A172 (cell line): ENCODE data around the gene UNC119. TPM values are rescaled to one million over a fixed set of nuclear protein-coding genes. Genes with fewer than 3 reads are reported as not detected.

Experiments
- DNase-seq: peaks from one replicate; pipeline ENCODE4 v3.0.0-alpha.2; 2015; ENCODE audit warnings: low spot score
- total RNA-seq: library from RNA; depleted of rRNA; stranded (reverse); fragments of >200 nt; shearing (Covaris generic); gene quantifications from 2 replicates; pipeline ENCODE4 v1.2.3, GENCODE V29; 2014; rRNA removed

The UNC119 gene
- total RNA-seq, 1 experiment from 2014 or later = 65.5 TPM

DNA sequence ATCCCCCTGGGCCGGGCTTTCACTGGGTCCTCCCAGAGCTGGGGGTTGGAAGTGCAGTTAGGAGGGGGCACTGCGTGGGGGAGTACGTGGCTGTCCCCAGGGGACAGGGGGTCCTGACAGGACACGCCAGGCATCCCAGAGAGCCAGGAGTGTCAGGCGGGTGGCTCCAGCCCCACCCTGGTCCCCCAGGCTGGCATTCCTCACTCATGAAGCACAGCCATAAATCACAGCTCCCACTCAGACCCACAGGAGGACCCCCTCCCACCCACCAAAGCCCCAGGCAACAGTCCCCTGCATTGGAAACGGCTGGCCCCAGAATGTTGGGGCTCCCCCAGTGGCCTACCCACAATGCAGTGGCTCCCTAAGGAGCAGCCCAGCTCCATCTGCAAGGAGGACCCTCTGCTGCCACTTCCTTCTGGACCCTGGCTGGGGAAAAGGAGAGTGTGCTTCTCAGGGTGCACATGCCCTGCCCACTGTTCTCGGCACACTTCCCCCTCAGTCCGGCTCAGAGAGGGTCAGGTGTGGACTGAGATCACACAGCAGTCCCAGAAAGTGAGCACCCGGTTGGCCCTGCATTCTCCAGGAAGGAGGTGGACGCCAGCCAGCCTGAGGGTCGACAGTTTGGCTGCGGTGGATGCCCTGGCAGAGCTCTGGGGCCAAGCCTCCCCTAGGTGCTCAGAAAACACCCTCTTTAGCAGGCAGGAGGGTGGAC, 53.6 kb downstream of the UNC119 start:
- no peak for DNase-seq

DNA sequence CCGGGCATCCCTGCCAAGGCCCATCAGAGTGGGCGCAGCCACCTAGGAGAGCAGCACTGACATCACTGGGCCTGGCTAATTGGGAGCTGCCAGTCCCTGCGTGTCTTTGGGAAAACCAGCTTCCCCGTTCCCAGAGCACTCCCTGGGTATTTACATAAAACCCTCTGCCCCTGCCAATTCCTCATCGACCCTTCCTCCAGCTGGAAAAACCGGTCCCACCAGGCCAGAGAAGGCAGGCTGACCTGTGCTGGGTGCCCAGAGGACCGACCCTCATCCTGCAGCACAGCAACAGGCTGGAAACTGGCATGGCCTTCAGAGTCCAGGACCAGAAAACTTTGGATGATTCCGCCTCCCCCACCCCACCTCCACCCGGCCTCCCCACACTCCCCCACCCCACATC, 54.5 kb downstream of the UNC119 start:
- DNase-seq = no peak

Other genes starting within 250 kb of the UNC119 start
- gene TMEM97, start 233.4 kb downstream of the UNC119 start, total RNA-seq = 32.7 and 43.9 TPM in 2 replicates
- gene IFT20, start 217.2 kb downstream of the UNC119 start, total RNA-seq = 38.9 and 45.5 TPM in 2 replicates
- gene TNFAIP1, start 216.9 kb downstream of the UNC119 start, total RNA-seq = 36.2 and 44.7 TPM in 2 replicates
- 166 and 176 TPM in 2 replicates for gene POLDIP2, start 195.1 kb downstream of the UNC119 start, total RNA-seq
- gene SEBOX, start 187.4 kb downstream of the UNC119 start, total RNA-seq = not detected in 2 replicates
- gene VTN, start 182.3 kb downstream of the UNC119 start, total RNA-seq = 0.43 and 4.4 TPM in 2 replicates
- 20.2 and 23.2 TPM in 2 replicates for gene SARM1, start 180.9 kb downstream of the UNC119 start, total RNA-seq
- 2.5 and 4.9 TPM in 2 replicates for gene SLC46A1, start 146.4 kb downstream of the UNC119 start, total RNA-seq
- gene SLC13A2, start 79.0 kb downstream of the UNC119 start, total RNA-seq = not detected in 2 replicates
- gene FOXN1, start 46.3 kb downstream of the UNC119 start, total RNA-seq = 0.22 TPM in 1 of 2 replicates, not detected in the other
- gene PIGS, start 18.9 kb upstream of the UNC119 start, total RNA-seq = 48.9 and 83.5 TPM in 2 replicates
- gene ALDOC, start 24.3 kb upstream of the UNC119 start, total RNA-seq = 1.3 and 2.1 TPM in 2 replicates
- 162 and 170 TPM in 2 replicates for gene SPAG5, start 46.4 kb upstream of the UNC119 start, total RNA-seq
- 6.5 and 8.4 TPM in 2 replicates for gene RSKR, start 61.6 kb upstream of the UNC119 start, total RNA-seq
- gene BLTP2, start 92.5 kb upstream of the UNC119 start, total RNA-seq = 119 and 131 TPM in 2 replicates
- gene SDF2, start 109.3 kb upstream of the UNC119 start, total RNA-seq = 102 and 112 TPM in 2 replicates
- gene SUPT6H, start 109.6 kb upstream of the UNC119 start, total RNA-seq = 52.7 and 55.8 TPM in 2 replicates
- 1.2 and 2.0 TPM in 2 replicates for gene PROCA1, start 159.3 kb upstream of the UNC119 start, total RNA-seq
- gene RAB34, start 165.2 kb upstream of the UNC119 start, total RNA-seq = 246 and 286 TPM in 2 replicates
- 697 and 1,197 TPM in 2 replicates for gene RPL23A, start 167.4 kb upstream of the UNC119 start, total RNA-seq
- 3.3 and 3.9 TPM in 2 replicates for gene TLCD1, start 173.6 kb upstream of the UNC119 start, total RNA-seq
- 1.5 and 2.5 TPM in 2 replicates for gene NEK8, start 176.2 kb upstream of the UNC119 start, total RNA-seq
- 75.5 and 90.6 TPM in 2 replicates for gene TRAF4, start 191.4 kb upstream of the UNC119 start, total RNA-seq